ENCODE measurements around the gene USF2.

Gene USF2

GRCh38 chr19:35247526-35248309 lies 21.0 kb upstream of the USF2 start (continued):
- peak; percentile 66 for TF ChIP-seq KLF10 (tag by site-specific recombination; IDR thresholded peaks at IDR 0.05)
- peak; percentile 82 for TF ChIP-seq ZNF398 (tag by site-specific recombination; IDR thresholded peaks at IDR 0.05)
- TF ChIP-seq ATF2 (tag by site-specific recombination; IDR thresholded peaks at IDR 0.05; ENCODE audit: low read depth), result 0 out of 2 replicates have a peak, but pooled peaks have one; percentile 2
- TF ChIP-seq ZFP69B (tag by site-specific recombination; IDR thresholded peaks at IDR 0.05), result peak; percentile 95
- peak; percentile 85 for TF ChIP-seq ZNF449 (tag by site-specific recombination; IDR thresholded peaks at IDR 0.05)
- TF ChIP-seq YY1 (tag by site-specific recombination; IDR thresholded peaks at IDR 0.05), result peak; percentile 55; the same call in 1 of the 2 replicates
- TF ChIP-seq ZXDB (tag by site-specific recombination; IDR thresholded peaks at IDR 0.05), result 0 out of 2 replicates have a peak, but pooled peaks have one; percentile 96
- TF ChIP-seq ZNF530 (tag by site-specific recombination; IDR thresholded peaks at IDR 0.05; ENCODE audit: low read depth), result no peak
- no peak for TF ChIP-seq ZNF48 (tag by site-specific recombination; IDR thresholded peaks at IDR 0.05)
- TF ChIP-seq HOXA7 (CRISPR knock-in tag; IDR thresholded peaks at IDR 0.05; ENCODE audit: borderline replicate concordance), result no peak
- TF ChIP-seq SP7 (tag by site-specific recombination; IDR thresholded peaks at IDR 0.05), result no peak
- TF ChIP-seq ZNF629 (tag by site-specific recombination; IDR thresholded peaks at IDR 0.05), result no peak
- 0 out of 2 replicates have a peak, but pooled peaks have one; percentile 18 for TF ChIP-seq ZNF785 (tag by site-specific recombination; IDR thresholded peaks at IDR 0.05)
- TF ChIP-seq ZNF777 (tag by site-specific recombination; IDR thresholded peaks at IDR 0.05; ENCODE audit: borderline replicate concordance), result peak; percentile 50; the same call in 1 of the 2 replicates
- TF ChIP-seq CTCF (tag by site-specific recombination; IDR thresholded peaks at IDR 0.05), result peak; percentile 95
- TF ChIP-seq ZNF654 (tag by site-specific recombination; IDR thresholded peaks at IDR 0.05; ENCODE audit: low read depth), result peak; percentile 46
- TF ChIP-seq MZF1 (tag by site-specific recombination; IDR thresholded peaks at IDR 0.05; ENCODE audit: borderline replicate concordance), result no peak
- peak; percentile 55 for TF ChIP-seq GLIS1 (tag by site-specific recombination; IDR thresholded peaks at IDR 0.05)
- 0 out of 2 replicates have a peak, but pooled peaks have one; percentile 34 for TF ChIP-seq ZBTB6 (tag by site-specific recombination; IDR thresholded peaks at IDR 0.05)
- TF ChIP-seq PRDM2 (tag by site-specific recombination; IDR thresholded peaks at IDR 0.05; ENCODE audit: borderline replicate concordance), result no peak
- TF ChIP-seq ZNF768 (tag by site-specific recombination; IDR thresholded peaks at IDR 0.05), result no peak; the same call in 1 of the 2 replicates
- no peak for TF ChIP-seq SP3 (tag by site-specific recombination; IDR thresholded peaks at IDR 0.05)
- peak; percentile 19; the same call in 1 of the 2 replicates for TF ChIP-seq ZNF140 (tag by site-specific recombination; IDR thresholded peaks at IDR 0.05)
- TF ChIP-seq ZNF121 (tag by site-specific recombination; IDR thresholded peaks at IDR 0.05), result no peak
- TF ChIP-seq ZNF561 (tag by site-specific recombination; IDR thresholded peaks at IDR 0.05; ENCODE audit: borderline replicate concordance), result peak; percentile 37; the same call in 1 of the 2 replicates

Measured in HEK293 (cell line).